CD4-positive, alpha-beta T cell treated with Interferon alpha-2 for 1 hour (primary cell): ENCODE data around the gene MRPS2.
"Not testable (repeated sequence)": the region's sequence is repeated elsewhere in the genome, so short reads cannot be mapped to it uniquely, and the experiment has no call there.

Experiments
- DNase-seq, 2 donors: peaks; one replicate each; pipeline ENCODE4 v3.0.0-alpha.2; 2020 to 2022

MRPS2 gene

DNA sequence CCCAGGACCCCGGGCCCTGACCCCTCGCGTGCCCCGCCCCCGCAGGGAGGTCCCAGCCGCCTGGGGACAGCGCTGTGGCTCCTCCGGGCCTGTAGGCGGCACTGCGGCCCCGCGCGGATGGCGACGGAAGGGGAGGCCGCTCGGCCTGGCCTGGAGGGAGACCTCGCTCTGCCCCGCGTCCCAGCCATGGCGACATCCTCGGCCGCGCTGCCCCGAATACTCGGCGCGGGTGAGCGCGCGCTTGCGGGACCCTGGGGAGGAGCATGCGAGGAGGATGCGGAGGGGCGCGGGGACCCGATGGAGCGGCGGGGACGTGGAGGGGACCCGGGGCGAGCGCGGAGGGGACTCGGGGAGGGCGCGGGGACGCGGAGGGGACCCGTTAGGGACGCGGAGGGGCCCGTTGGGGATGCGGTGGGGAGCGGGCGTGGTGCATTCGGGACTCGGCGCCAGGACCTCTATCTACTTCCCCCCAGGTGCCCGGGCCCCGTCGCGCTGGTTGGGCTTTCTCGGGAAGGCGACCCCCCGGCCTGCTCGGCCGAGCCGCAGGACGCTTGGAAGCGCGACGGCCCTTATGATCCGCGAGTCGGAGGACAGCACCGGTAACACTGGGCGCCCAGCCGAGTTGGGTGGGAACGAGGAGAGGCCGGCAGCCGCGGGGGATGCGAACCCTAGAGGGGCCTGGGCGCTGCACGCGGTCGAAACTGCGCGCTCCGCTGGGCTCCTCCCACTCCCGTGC is at the start of gene MRPS2:
Gene MRPS2 (plus strand): TSS at position 158 of the 736 bp plus-strand sequence. CDS start 29 bp downstream, at position 187.
- peak; percentile 85 to 90 for DNase-seq

DNA sequence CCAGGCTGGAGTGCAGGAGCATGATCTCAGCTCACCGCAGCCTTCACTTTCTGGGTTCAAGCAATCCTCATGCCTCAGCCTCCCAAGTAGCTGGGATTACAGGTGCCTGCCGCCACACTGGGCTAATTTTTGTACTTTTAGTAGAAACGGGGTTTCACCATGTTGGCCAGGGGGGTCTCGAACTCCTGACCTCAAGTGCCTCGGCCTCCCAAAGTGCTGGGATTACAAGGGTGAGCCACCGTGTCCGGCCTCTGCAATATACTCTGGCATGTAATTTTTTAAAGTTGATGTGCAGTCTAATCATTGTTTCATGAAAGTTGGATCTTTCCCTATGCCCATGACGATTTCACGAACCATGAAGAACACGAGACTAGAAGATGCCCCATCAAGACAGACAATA is 49.5 kb upstream of the MRPS2 start:
- no peak for DNase-seq

DNA sequence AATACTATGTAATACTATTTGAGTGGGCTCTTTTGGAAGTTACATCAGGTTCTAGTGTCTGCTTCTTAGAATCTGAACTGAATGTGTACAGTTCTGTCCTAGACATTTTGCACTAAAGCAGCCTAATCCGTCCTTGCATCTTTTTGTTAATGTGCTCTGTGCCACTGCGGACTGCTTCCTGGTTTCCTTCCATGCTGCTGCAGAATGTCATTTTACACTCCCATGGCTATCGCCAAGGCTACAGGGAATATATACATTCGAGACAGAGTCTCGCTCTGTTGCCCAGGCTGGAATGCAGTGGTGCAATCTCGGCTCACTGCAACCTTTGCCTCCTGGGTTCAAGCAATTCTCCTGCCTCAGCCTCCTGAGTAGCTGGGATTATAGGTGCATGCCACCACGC is 48.6 kb upstream of the MRPS2 start:
- DNase-seq = not testable (repeated sequence)

DNA sequence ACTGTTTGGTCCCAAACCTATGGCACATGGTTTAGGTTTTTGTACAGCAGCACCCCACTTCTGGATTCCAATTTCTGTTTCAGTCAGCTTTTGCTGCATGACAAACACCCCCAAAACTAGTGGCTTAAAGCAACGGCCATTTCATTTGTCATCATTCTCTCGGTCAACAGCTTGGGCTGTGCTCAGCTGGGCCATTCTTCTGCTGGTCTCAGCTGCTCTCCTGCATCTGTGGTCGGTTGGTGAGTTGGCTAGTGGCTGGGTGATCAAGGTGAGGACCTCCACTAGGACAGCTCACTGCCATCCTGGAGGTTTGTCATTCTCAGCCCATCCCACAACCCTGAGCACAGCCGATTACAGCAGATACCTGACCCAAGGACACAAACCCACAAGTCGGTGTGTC is 45.7 kb upstream of the MRPS2 start:
- no peak for DNase-seq

DNA sequence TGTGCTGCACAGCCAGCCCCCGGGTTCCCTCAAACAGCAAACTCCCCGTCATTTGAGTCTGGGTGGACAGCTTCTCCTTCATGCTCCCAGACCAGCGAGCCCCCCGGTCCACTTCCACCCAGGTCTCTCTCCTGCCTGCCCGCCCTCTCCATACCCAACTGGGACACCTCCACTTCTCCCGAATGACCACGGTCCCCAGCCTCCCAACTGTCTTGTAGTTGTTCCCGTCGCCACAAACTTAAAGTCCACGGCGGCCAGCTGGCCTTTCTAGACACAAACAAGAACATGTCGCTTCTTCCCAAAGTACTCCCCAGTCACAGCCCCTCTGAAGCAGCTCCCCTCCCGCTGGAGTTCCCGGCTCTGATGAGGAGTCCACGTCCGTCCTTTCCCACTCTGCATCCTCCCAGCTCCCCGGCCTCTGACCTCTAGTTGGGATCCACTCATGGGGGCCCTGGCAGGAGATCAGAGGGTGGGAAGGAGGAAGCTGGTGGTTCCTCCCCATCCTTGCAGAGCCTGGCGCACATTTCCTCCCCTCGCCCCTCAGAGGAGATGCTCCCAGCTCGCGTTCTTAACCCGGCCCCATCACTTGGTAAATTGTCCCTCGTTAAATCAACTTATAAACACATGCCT is 45.0 kb upstream of the MRPS2 start:
- no peak for DNase-seq

DNA sequence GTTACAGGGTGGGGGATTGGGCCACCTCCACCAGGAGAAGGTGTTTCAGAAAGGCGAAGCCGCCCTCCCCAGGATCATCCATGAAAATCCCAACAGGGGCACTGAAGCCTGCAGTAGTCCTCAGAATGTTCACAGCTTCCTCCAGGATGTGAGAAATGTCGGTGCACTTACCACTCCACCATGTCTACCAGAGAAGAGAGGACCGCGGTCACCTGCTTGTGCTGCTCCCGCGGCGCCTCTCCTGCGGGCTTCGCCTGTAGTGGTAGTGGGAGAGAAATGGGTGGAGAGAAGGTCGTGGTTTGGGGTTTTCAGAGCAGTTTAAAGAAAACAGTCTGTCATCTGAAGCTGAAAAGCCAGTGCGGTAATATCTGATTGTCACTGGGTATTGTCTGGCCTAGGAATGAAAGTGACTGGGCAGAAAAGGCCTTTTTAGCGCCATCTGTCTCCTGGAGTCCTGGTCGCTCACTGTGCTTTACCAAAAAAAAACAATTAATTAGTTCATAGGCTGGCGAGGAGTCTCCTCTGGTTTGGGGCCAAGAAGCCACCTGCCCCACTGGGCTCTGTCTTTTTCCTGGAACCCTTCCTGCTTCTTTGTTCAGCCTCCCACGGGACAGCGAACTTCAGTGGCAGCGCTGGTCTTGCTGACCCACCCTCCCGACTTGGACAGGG is 43.9 kb upstream of the MRPS2 start:
- DNase-seq = no peak

DNA sequence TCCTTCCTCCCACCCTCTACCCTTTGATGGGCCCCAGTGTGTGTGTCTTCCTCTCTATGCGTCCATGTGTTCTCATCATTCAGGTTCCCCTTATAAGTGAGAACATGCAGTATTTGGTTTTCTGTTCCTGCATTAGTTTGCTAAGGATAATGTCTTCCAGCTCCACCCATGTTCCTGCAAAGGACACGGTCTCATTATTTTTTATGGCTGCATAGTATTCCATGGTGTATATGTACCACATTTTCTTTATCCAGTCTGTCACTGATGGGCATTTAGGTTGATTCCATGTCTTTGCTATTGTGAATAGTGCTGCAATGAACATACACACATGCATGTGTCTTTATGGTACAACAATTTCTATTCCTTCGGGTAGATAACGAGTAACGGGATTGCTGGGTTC is 42.0 kb upstream of the MRPS2 start:
- not testable (repeated sequence) for DNase-seq

DNA sequence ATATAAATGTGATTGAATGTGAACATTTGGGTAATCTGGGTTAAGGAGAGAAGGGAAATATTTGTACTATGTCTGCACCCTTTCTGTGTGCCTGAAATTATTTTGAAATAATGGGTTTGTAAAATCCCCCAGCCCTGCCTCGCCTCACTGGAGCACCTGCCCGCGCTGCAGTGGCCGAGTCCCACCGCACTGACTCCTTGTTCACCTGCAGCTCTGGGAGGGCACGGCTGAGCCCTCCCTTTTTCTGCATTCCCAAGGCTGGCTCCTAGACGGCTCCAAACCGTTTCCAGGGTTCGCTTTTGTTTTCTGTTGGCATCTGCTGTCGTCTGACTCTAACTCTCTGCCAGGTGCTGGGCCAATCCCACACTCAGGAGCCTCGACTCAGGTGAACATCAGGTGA is 38.5 kb upstream of the MRPS2 start:
- DNase-seq = no peak

DNA sequence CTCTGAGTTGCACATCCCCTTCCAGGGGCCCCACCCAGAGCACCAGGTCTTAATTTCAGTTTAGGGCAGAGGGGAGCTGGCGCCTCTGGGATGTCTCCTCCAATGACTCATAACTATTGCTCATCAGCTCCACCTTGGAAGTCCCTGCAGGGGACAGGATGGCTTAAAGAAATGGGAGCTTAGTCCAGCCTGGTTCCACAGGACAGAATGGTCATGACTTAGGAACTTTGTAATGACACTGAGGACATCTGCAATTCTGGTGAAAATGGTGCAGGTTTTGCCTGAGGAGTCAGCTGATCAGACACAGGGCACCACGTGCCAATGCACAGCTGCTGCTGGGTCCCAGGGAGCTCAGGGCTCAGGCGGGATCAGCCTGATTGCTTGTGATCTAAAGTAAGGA is 37.3 kb upstream of the MRPS2 start:
- DNase-seq = no peak

DNA sequence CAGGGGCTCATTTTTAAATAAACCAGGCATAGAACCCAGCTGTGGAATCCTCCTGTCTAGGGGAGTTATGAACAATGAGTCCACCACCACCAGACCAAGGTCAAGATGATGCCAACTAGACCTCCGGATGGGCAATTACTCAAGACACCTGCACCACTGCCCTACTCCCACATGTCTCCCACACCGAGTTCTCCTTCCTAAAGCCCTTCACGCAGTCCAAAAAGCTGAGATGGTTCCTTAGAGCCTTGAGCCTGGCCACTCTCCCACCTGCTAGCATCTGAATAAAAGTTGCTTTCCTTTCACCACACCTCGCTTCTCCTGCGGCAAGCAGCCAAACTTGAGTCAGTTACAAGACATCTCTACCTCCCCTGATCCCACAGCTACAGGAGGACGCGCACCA is 36.3 kb upstream of the MRPS2 start:
- no peak for DNase-seq

DNA sequence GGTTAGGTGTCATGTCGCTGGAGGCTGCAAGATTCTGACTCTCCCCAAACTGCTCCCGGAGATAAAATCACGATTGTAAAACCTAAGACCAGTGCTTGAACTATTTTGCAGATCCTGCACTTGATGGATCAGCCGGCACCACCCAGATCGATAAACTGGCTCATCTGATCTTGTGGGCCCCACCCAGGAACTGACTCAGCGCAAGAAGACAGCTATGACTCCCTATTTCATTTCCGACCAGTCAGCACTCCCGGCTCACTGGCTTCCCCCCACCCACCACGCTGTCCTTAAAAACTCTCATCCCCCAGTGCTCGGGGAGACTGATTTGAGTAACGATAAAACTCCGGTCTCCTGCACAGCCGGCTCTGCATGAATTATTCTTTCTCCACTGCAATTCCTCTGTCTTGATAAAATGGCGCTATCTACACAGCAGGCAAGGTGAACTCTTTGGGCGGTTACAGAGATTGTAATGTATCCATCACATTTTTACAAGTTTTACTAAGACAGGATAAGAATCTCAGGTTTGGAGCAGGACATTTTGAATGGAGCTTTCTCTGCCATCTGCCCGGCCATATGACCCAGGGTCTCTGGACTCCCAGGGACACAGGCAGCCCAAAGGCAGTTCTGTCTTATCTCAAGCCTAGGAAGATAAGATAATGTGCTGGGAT is 31.5 kb upstream of the MRPS2 start:
- DNase-seq = peak in 1 of 2 donors; percentile 47

DNA sequence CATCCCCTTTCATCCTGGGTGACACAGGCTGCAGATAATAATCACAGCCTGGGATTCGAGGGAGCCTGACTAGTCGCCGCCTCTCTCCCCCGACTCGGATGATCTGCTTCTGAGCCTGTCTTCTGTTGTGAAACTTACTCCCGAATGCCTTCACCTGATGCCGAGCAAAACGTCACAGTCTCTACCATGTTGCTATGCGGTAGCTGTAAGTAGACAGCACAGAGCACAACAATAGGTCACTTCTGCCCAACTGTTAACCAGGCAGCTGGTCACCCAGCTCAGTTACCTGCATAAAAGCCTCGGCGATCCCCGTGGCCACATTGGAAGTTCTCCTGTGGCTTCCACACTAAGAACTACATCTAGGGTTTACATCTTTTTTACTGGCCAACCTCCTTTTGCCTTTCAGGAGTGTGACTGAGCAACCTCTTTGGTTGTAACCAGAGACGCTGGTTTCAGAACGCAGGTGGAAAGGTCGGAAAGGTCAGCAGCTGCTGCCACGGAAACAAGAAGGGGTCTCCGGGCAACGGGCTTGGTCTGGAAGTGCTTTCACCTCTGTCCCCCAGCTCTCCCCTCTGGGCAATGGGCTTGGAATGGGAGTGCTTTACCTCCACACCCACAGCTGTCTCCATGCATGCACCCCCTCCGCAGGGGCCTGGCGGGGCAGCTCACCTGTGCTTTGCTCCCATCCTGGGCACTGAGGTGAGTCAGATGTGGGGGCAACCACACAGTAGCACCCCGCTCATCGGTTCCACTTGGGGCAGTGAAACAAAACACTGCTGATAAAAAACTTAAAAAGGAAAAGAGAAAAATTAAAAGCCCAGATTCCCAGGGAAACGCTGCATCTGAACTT is 28.5 kb upstream of the MRPS2 start:
- DNase-seq = no peak

DNA sequence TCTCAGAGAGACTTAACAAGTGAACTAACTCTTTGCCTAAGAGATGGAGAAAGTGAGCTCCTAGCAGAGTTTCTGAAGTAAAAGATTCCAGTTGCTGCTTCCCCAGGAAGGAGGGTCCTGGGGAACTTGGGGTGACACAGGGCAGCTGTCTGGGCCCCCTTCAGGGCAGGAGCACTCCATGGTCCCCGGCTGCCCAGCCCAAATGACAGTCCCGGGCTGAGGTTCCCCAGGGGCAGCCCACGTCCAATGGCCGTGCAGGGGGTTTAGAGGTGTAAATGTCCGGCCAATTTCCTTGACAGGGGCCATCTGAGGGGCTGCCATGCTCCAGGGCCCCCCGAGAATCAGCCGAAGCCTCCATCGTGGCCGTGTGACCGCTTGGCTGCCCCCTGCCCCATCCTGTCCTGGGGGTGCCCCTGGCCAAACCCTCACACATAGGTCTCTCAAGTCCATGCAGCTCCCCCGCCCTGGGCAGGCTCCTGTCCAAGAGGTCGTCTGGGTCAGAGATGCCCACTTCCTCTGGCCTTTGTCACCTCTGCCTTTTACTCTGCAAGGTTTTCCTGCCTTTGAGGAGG is 26.4 kb upstream of the MRPS2 start:
- no peak for DNase-seq

DNA sequence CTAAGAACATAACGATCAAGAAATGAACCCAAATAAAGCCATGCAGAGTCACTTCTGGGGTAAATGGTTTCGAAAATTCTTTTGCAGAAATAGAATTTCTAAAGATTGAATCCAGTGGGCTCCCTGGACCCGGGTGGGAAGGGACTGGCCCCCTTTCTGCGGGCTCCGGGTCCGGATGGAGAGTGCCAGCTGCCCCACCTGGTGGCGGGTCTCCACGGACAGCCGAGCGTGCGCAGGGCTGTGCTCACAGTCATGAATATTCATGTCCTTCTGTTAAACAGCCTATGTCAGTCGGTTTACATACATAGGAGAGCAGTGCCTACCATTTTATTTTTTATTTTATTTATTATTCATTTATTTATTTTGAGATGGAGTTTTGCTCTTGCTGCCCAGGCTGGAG is 25.6 kb upstream of the MRPS2 start:
- DNase-seq = no peak

DNA sequence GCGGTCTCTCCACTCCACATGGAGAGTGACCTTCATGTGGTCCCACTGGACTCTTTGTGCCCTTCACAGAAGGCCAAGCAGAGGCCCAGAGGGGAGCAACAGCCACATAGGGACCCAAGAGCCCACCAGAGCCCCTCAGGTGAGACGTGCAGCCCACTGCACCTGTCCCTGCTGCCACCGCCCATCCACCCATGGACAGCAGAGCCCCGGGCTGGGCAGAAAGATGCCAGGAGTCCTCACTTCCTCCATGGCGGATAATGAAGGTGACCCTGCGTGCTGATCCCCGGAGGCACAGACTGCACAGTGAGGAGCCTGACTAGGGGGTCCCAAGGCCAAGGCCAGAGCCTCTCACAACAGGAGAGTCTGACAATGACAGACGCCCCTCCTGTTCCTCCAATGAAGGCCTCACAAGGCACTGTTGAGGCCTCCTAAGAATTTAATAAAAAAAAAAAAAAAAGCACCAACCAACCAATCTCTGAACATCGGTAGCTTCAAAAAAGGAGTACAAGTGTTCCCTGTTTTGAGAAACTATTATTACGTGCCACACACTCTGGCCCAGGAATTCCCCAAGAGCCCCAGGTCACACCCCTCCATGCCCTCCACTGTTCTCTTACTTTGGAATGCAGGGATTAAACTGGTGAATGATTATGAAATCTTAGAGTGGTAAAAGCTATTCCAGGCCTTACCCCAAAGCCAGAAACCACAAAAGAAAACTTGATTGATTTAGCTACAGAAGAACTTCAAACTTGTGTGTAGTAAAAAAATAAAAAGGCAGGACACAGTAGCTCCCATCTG is 23.7 kb upstream of the MRPS2 start:
- no peak for DNase-seq

DNA sequence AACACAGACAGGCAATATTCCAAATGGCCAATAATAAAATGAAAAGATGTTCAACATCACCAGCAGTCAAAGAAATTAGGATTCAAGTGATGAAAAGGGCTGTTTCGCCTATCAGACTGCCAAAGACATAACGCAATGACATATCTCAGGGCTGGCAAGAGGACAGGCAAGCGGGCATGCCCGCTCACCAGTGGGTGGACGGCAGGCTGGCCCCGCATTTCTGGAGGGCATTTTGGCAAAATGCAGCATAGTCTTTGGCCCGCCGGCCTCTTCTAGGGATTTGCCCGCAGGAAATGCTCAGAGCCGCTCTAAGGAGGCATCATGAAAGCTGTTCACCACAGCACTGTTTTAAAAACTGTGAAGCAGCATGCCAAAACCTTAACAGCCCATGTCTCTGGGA is 22.3 kb upstream of the MRPS2 start:
- no peak for DNase-seq

DNA sequence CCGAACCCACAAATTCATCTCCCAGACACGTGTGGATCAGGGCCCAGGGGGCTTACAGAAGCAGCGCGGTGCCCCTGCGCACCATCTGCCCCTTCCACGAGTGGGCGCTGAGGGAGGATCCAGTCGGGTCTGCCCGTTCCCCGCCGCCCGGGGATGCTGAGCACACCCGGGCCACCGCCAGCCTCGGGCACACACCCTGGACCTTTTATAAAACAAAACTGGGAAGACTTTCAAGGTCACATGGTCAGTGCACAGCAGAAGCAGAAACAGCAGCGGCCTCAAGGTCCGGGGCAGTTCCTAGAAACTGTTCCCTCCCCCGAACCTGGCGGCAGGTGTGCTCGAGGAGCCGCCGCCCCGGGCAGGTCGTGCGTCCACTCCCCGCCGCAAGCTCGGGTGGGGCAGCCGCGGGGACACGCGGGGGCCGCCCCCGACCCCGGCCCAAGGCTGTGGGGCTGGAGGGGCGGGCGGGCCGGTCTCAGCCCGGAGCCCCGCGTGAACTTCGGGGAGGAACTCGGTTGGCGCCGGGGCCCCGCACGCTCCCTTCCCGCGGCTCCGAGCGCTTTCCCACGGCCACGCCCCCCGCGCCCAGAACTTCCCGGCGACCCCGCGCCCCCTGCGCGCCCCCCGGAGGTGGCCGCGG is 21.5 kb upstream of the MRPS2 start:
- no peak for DNase-seq

DNA sequence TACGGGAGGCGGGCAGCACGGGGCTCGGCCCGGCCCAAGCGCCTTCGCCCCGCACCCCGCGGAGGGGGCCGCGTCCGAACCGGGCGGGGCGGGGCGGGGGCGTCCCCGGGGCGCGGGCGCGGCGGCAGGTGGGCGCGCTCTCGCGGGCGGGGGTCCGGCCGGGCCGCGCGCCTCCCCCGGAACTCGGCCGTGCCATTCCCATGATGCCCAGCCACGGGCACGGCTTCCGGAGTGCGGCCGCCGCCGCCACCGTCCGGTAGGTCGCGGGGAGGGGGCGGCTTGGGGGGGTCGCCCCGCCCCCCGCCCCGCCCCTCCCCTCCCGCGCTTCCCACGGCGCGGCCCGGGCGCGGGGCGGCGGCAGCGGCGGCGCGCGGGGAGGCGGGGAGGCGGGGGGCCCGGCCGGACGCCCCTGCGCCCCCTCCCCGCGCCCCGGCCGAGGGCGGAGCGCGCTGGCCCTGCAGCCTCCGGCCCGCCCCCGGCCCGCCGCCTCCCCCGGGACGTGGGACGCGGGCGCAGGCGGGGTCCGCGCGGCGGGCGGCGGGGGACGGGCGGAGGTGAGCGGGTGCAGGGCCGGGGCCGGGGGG is 20.9 kb upstream of the MRPS2 start, which contains the start of gene PPP1R26:
Gene PPP1R26 (plus strand): TSS at position 314 of the 584 bp plus-strand sequence. CDS start 4,729 bp downstream, outside the sequence.
- no peak for DNase-seq

DNA sequence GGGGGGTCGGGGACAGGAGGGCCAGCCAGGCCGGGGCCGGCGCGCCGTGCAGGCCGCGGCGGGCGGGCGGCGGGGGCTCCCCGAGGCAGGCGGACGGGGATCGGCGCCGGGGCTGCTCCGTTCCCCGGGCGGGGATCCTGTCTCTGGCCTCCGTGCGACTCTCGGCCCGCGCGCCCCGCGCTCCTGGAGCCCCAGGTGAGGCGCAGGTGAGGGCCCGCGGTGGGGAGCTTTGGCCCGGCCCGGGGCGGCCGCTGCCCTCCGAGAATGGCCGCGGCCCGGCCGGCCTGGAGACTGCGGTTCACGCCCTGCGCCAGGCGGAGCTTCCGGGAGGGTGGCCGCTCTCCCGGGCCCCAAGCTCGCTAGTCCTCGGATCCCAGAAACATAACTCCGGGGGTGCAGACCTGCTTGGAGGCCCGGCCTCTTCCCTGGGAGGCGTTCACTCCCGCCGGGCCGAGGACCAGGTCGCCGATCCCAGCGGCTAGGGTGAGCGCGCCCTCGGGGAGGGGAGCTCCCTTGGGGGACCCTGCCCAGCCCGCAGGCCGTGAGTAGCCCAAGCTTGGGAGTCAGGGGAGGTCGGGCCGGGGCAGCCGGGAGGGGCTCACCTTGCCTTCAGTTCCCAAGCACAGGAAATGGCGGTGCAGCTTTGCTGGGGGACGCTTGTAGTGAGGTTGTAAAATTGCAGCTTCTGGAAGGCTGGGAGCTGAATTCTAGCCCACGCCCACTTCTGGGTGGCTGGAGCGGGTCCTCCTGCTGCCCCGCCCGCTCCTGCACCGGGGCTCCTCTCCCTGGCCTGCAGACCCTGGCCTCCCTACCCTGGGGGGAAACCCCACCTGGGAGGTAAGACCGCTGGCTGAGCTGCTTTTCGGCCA is 20.2 kb upstream of the MRPS2 start:
- DNase-seq = no peak
